ENCODE measurements around the gene RAP1A.
A peak's percentile ranks its signal among the peaks of the same experiment; 100 is the strongest.

Gene RAP1A

DNA sequence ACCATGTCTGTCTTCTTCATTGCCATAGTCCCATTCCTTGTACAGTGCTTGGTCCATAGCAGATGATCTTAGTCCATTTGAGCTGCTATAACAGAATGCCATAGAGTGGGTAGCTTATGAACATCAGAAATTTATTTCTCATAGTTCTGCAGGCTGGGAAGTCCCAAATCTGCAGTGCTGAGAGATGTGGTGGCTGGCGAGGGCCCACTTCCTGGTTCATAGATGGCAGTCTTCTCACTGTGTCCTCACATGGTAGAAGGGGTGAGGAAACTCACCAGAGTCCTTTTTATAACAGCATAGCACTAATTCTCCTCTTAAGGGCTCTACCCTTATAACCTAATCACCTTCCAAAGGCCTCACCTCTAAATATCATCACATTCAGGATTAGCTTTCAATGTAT lies 23.1 kb upstream of the RAP1A start:
- in situ Hi-C loops (cut with MboI; ENCODE audit: low sequenced_read_pairs, unreplicated experiment): no loop called here
- no peak for TF ChIP-seq CTCF (IDR thresholded peaks at IDR 0.05; ENCODE audit: borderline replicate concordance, control extremely low read depth, extremely low read depth, insufficient read depth, missing control alignments)

GRCh38 chr1:111597426-111597825 lies 22.2 kb upstream of the RAP1A start:
- no peak for DNase-seq (ENCODE audit: low spot score)
- TF ChIP-seq CTCF (IDR thresholded peaks at IDR 0.05; ENCODE audit: borderline replicate concordance, control extremely low read depth, extremely low read depth, insufficient read depth, missing control alignments): no peak
- in situ Hi-C loops (cut with MboI; ENCODE audit: low sequenced_read_pairs, unreplicated experiment): no loop called here

More for the DNA sequence above, 23.1 kb upstream of the RAP1A start:
- no peak for DNase-seq (ENCODE audit: low spot score)

- no peak for DNase-seq (ENCODE audit: low spot score)
- in situ Hi-C loops (cut with MboI; ENCODE audit: low sequenced_read_pairs, unreplicated experiment): no loop called here
- TF ChIP-seq CTCF (IDR thresholded peaks at IDR 0.05; ENCODE audit: borderline replicate concordance, control extremely low read depth, extremely low read depth, insufficient read depth, missing control alignments): no peak
Measured at GRCh38 chr1:111598544-111598943, 21.0 kb upstream of the RAP1A start.

DNA sequence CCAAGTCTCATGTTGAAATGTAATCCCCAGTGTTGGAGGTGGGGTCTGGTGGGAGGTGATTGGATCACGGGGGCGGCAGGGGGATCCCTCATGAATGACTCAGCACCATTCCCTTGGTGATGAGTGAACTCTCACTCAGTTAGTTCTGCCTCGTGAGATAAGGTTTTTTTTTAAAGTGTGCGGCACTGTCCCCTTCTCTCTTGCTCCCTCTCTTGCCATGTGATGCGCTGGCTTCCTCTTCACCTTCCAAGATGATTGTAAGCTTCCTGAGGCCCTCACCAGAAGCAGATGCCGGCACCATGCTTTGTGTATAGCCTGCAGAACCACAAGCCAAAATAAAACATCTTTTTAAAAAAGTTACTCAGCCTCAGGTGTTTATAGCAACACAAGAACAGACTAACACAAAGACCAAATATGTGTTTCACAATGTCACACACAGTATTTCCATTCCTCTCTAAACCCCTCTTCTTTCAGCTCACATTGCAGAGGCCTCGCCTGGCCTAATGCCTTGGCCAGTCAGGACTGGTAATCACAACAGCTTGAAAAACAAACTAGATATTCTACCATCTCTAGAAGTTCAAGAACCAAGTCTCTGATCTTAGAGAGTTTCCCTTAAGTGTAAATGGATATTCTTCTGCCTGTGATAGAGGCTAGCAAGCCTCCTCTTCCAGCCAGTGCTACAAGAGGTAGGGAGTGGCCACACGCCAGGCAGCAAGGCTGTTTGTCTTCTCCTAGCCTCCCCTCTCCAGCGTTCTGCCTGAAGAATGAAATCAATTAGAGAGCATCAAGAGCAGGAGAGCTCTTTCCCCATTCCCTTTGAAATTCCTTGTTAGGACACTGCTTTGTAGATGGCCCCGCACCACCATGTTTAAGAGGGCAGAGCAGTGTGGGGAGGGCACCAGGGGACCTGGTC lies 19.6 kb upstream of the RAP1A start:
- in situ Hi-C loops (cut with MboI; ENCODE audit: low sequenced_read_pairs, unreplicated experiment): loop anchor here (25.0 kb wide), 1 partner anchor 388 kb away; the partner anchor contains the start of gene DENND2D
- no peak for TF ChIP-seq CTCF (IDR thresholded peaks at IDR 0.05; ENCODE audit: borderline replicate concordance, control extremely low read depth, extremely low read depth, insufficient read depth, missing control alignments)
- DNase-seq (ENCODE audit: low spot score): no peak

- in situ Hi-C loops (cut with MboI; ENCODE audit: low sequenced_read_pairs, unreplicated experiment): loop anchor here (25.0 kb wide), 1 partner anchor 389 kb away; the partner anchor contains the start of gene DENND2D
- TF ChIP-seq CTCF (IDR thresholded peaks at IDR 0.05; ENCODE audit: borderline replicate concordance, control extremely low read depth, extremely low read depth, insufficient read depth, missing control alignments): no peak
- DNase-seq (ENCODE audit: low spot score): peak; percentile 43
Measured at GRCh38 chr1:111600886-111601386, 18.7 kb upstream of the RAP1A start.

GRCh38 chr1:111602302-111602701 lies 17.3 kb upstream of the RAP1A start:
- DNase-seq (ENCODE audit: low spot score): no peak
- TF ChIP-seq CTCF (IDR thresholded peaks at IDR 0.05; ENCODE audit: borderline replicate concordance, control extremely low read depth, extremely low read depth, insufficient read depth, missing control alignments): no peak

More at GRCh38 chr1:111602302-111602701, 17.3 kb upstream of the RAP1A start:
- in situ Hi-C loops (cut with MboI; ENCODE audit: low sequenced_read_pairs, unreplicated experiment): loop anchor here (25.0 kb wide), 1 partner anchor 390 kb away; the partner anchor contains the start of gene DENND2D

All from GM13976 (cell line).